DOHH2 (cell line): ENCODE measurements around the gene PRPF38B.

ENCODE experiments used
- EZH2phosphoT487 ChIP-seq: fragments of 200-600 bp; sonication (generic); IDR thresholded peaks from 2 replicates; pipeline ENCODE4 v1.6.1; 2017; ENCODE audit warnings: borderline replicate concordance, mild to moderate bottlenecking, antibody characterized with exemption, low read length, moderate library complexity, mixed read lengths
- TF ChIP-seq, protein P1 (sequence below): fragments of 200-600 bp; sonication (generic); IDR thresholded peaks from one replicate; pipeline ENCODE4 v1.5.1; 2014; ENCODE audit warnings: antibody characterized with exemption, mild to moderate bottlenecking, low read depth, low read length; ENCODE audit not compliant: poor library complexity, severe bottlenecking

DNA sequence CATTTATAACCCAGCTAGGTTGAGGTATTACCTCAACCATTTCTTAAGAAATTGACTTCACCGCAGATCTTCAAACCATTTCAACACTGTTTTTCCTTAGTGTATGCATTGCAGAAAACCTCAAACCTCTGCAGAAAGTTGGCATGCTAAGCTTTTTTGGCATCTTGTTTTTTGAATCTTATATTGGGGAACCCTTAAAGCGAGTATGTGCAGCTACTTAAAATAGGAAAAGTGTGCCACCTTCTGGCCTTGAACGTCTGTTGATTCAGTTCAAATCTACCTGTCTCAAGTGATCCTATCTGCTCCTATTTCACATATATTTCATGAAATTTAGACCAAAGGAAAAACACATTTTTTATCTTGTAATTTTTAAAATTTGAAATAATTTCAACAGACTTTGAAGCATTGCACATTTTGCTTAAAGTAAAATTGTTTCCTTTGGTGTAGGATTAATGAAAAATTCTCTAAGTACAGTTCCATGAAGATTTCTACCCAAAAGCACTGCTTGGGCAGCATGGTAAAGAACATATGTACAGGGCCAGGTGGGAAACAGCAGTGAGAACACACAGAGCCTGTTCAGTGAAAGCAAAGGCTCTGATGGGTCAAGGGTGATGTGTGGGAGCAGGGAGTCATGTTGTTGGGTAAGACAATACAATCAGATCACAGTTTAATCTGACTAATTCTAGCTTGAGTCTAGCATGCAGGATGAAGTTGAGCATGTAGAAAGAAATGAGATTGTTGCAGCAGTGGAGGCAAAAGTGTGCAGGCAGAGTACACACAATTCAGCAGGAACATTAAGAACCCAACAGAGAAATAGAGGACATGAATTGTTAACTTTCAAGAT lies 48.4 kb upstream of the PRPF38B start:
- TF ChIP-seq, protein P1, sequence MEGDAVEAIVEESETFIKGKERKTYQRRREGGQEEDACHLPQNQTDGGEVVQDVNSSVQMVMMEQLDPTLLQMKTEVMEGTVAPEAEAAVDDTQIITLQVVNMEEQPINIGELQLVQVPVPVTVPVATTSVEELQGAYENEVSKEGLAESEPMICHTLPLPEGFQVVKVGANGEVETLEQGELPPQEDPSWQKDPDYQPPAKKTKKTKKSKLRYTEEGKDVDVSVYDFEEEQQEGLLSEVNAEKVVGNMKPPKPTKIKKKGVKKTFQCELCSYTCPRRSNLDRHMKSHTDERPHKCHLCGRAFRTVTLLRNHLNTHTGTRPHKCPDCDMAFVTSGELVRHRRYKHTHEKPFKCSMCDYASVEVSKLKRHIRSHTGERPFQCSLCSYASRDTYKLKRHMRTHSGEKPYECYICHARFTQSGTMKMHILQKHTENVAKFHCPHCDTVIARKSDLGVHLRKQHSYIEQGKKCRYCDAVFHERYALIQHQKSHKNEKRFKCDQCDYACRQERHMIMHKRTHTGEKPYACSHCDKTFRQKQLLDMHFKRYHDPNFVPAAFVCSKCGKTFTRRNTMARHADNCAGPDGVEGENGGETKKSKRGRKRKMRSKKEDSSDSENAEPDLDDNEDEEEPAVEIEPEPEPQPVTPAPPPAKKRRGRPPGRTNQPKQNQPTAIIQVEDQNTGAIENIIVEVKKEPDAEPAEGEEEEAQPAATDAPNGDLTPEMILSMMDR, result peak; percentile 68
- no peak for TF ChIP-seq EZH2phosphoT487
